ENCODE measurements around the gene DOK3.

DOK3 gene

DNA sequence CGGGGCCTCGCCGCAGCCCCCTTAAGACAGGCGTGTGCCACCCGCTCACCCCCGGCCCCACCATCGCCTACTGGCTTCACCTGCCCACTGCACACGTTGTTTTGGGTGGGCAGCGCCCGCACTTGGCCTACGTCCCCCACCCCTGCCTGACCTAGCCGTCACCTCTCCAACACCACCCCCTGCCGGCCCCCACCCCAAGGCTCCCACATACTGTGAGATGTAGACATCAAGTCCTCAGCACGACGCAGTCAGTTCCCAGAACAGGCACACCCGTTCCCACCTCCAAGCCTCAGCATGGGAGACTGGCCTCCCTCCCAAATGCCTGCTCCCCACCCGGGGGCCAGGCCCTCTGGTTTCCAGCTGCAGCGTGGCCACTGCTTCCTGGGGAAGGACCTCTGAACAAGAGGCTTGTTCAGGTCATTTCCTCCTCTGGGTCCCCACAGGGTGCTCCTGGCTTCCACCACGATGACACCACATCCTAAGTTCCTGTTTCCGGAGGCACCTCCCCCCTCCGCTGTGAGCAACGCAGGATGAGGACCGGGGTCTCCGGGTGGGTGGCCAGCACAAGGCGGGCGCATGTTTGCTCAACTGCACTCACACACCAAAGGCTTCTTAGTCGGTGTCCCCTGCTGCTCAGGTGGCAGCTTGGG is 47.5 kb downstream of the DOK3 start:
- no peaks in the 10 kb centered on the region for H3K9me2 ChIP-seq (replicated peaks; ENCODE audit: low read depth, low read length)
- H3K27me3 ChIP-seq (ENCODE audit: insufficient read depth, low read length, poor library complexity, severe bottlenecking): no peaks in the 10 kb centered on the region
- no peak overlapping the region for H3K9ac ChIP-seq (ENCODE audit: low read depth, low read length, poor library complexity, severe bottlenecking)
- no peak overlapping the region for H3K4me3 ChIP-seq (ENCODE audit: low read length, poor library complexity, severe bottlenecking)
- H2AFZ ChIP-seq (ENCODE audit: low read length): no peak overlapping the region
- H3K79me2 ChIP-seq (ENCODE audit: insufficient read depth, low read length): no peaks in the 10 kb centered on the region
- no peak overlapping the region for H3K4me2 ChIP-seq (ENCODE audit: low read depth, low read length, poor library complexity, severe bottlenecking)
- TF ChIP-seq, protein P1, sequence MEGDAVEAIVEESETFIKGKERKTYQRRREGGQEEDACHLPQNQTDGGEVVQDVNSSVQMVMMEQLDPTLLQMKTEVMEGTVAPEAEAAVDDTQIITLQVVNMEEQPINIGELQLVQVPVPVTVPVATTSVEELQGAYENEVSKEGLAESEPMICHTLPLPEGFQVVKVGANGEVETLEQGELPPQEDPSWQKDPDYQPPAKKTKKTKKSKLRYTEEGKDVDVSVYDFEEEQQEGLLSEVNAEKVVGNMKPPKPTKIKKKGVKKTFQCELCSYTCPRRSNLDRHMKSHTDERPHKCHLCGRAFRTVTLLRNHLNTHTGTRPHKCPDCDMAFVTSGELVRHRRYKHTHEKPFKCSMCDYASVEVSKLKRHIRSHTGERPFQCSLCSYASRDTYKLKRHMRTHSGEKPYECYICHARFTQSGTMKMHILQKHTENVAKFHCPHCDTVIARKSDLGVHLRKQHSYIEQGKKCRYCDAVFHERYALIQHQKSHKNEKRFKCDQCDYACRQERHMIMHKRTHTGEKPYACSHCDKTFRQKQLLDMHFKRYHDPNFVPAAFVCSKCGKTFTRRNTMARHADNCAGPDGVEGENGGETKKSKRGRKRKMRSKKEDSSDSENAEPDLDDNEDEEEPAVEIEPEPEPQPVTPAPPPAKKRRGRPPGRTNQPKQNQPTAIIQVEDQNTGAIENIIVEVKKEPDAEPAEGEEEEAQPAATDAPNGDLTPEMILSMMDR (conservative IDR thresholded peaks at IDR 0.05; ENCODE audit: low read length): no peak
- TF ChIP-seq EZH2phosphoT487 (IDR thresholded peaks at IDR 0.05; ENCODE audit: borderline replicate concordance): no peak
- peaks cover 21% of the 10 kb centered on the region; the same call in 1 of the 2 replicates for H3K36me3 ChIP-seq (ENCODE audit: insufficient read depth, low read length)
- H3K4me1 ChIP-seq (ENCODE audit: insufficient read depth, low read length, poor library complexity, severe bottlenecking): no peaks in the 10 kb centered on the region
- H3F3A ChIP-seq (ENCODE audit: low read depth): no peaks in the 10 kb centered on the region; the same call in 1 of the 2 replicates
- no peaks in the 10 kb centered on the region for H3K9me3 ChIP-seq (ENCODE audit: insufficient read depth, low read depth, low read length)
- peaks cover 3% of the 10 kb centered on the region for H4K20me1 ChIP-seq (ENCODE audit: insufficient read depth, low read length, poor library complexity, severe bottlenecking)

GRCh38 chr5:177459819-177460628 is 49.6 kb downstream of the DOK3 start:
- H3K9ac ChIP-seq (ENCODE audit: low read depth, low read length, poor library complexity, severe bottlenecking): no peak overlapping the region
- H3K9me3 ChIP-seq (ENCODE audit: insufficient read depth, low read depth, low read length): no peaks in the 10 kb centered on the region
- H3K9me2 ChIP-seq (replicated peaks; ENCODE audit: low read depth, low read length): no peaks in the 10 kb centered on the region
- no peaks in the 10 kb centered on the region for H3K27me3 ChIP-seq (ENCODE audit: insufficient read depth, low read length, poor library complexity, severe bottlenecking)
- peaks cover 10% of the 10 kb centered on the region for H4K20me1 ChIP-seq (ENCODE audit: insufficient read depth, low read length, poor library complexity, severe bottlenecking)
- H3K36me3 ChIP-seq (ENCODE audit: insufficient read depth, low read length): 0 out of 2 replicates have a peak, but pooled peaks cover under 1% of the 10 kb centered on the region
- no peaks in the 10 kb centered on the region; the same call in 1 of the 2 replicates for H3F3A ChIP-seq (ENCODE audit: low read depth)
- no peak overlapping the region for H3K4me2 ChIP-seq (ENCODE audit: low read depth, low read length, poor library complexity, severe bottlenecking)
- H3K79me2 ChIP-seq (ENCODE audit: insufficient read depth, low read length): no peaks in the 10 kb centered on the region
- H3K4me1 ChIP-seq (ENCODE audit: insufficient read depth, low read length, poor library complexity, severe bottlenecking): no peaks in the 10 kb centered on the region
- no peak overlapping the region for H2AFZ ChIP-seq (ENCODE audit: low read length)
- TF ChIP-seq, protein P1 (conservative IDR thresholded peaks at IDR 0.05; ENCODE audit: low read length): no peak
- no peak for TF ChIP-seq EZH2phosphoT487 (IDR thresholded peaks at IDR 0.05; ENCODE audit: borderline replicate concordance)
- no peak overlapping the region for H3K4me3 ChIP-seq (ENCODE audit: low read length, poor library complexity, severe bottlenecking)

DNA sequence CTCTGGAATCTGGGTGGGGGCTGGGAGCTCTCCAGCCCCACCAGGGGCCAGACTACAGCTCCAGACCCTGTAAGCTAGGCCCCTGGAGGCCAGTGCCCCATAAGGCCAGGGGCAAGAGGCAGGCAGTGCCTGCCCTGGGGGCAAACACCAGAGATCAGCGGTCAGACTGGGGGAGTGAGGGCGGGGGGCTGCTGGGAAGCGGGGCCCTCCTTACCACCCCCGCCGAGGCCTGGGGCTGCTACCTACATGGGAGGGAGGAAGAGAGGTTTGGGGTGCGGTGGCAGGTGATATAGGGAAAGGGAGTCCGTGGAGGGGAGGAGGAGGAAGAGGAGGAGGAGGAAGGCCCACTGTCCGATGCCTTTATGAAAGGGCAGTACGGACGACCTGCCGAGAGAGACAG is 50.3 kb downstream of the DOK3 start:
- Histone ChIP-seq H2AFZ (ENCODE audit: low read length) (no peak overlapping the region), H3K36me3 (ENCODE audit: insufficient read depth, low read length) (no peaks in the 10 kb centered on the region), H3K4me3 (ENCODE audit: low read length, poor library complexity, severe bottlenecking) (no peak overlapping the region), H3K4me2 (ENCODE audit: low read depth, low read length, poor library complexity, severe bottlenecking) (no peak overlapping the region), H4K20me1 (ENCODE audit: insufficient read depth, low read length, poor library complexity, severe bottlenecking) (peaks cover 10% of the 10 kb centered on the region), H3K27me3 (ENCODE audit: insufficient read depth, low read length, poor library complexity, severe bottlenecking) (no peaks in the 10 kb centered on the region), H3K4me1 (ENCODE audit: insufficient read depth, low read length, poor library complexity, severe bottlenecking) (no peaks in the 10 kb centered on the region), H3F3A (ENCODE audit: low read depth) (no peaks in the 10 kb centered on the region; the same call in 1 of the 2 replicates), H3K9ac (ENCODE audit: low read depth, low read length, poor library complexity, severe bottlenecking) (no peak overlapping the region), H3K9me2 (replicated peaks; ENCODE audit: low read depth, low read length) (no peaks in the 10 kb centered on the region), H3K9me3 (ENCODE audit: insufficient read depth, low read depth, low read length) (no peaks in the 10 kb centered on the region), H3K79me2 (ENCODE audit: insufficient read depth, low read length) (no peaks in the 10 kb centered on the region)
- TF ChIP-seq EZH2phosphoT487 (IDR thresholded peaks at IDR 0.05; ENCODE audit: borderline replicate concordance): no peak
- TF ChIP-seq, protein P1 (conservative IDR thresholded peaks at IDR 0.05; ENCODE audit: low read length): no peak
